IMR-90 (cell line): ENCODE measurements around the gene STARD4. TPM values are rescaled to one million over a fixed set of nuclear protein-coding genes. Genes with fewer than 3 reads are reported as not detected.

Experiments used
- ATAC-seq: fragments of 200-7000 bp; cut with Tn5 transposase; 2 replicates; pipeline ENCODE4 v1.9.1; 2020; ENCODE audit warnings: low read depth, mild to moderate bottlenecking, moderate library complexity
- BruUV-seq: library from RNA; stranded (reverse); fragments of 400-500 nt; replicated peaks from 2 replicates; lab custom pipeline; 2021; lab: Mats Ljungman, UMichigan
- CTCF ChIA-PET: fragments of 300-600 bp; formaldehyde crosslinking; extraction: SDS; loops from one replicate; lab custom pipeline; 2021; ENCODE audit warnings: antibody characterized with exemption; lab: Yijun Ruan, JAX
- POLR2A ChIA-PET: fragments of 300-600 bp; sonication (Branson Sonifier 250); formaldehyde crosslinking; loops from one replicate; lab custom pipeline; 2022; ENCODE audit warnings: antibody characterized with exemption; ENCODE audit not compliant: unreplicated experiment; lab: Charles Lee
- DNase-seq: peaks from one replicate; pipeline ENCODE4 v3.0.0; 2013
- H2AFZ ChIP-seq: replicated peaks from 2 replicates; pipeline ENCODE3; 2013; ENCODE audit warnings: low read length, mild to moderate bottlenecking; ENCODE audit not compliant: poor library complexity
- H2AK5ac ChIP-seq: 2 replicates; pipeline ENCODE4 v1.6.1; 2013; ENCODE audit warnings: low read depth, low read length, inconsistent platforms
- H2AK9ac ChIP-seq: replicated peaks from 2 replicates; pipeline ENCODE3; 2013; ENCODE audit warnings: mild to moderate bottlenecking, low read depth, low read length, moderate library complexity; ENCODE audit not compliant: poor library complexity
- H2BK120ac ChIP-seq: 2 replicates; pipeline ENCODE4 v1.6.1; 2013; ENCODE audit warnings: low read depth, low read length, inconsistent platforms
- H2BK15ac ChIP-seq: 3 replicates; pipeline ENCODE4 v1.6.1; 2013; ENCODE audit warnings: low read depth, low read length, inconsistent platforms
- H2BK20ac ChIP-seq: 2 replicates; pipeline ENCODE4 v1.6.1; 2013; ENCODE audit warnings: low read depth, mild to moderate bottlenecking, inconsistent platforms, low read length, moderate library complexity
- H2BK5ac ChIP-seq: 2 replicates; pipeline ENCODE4 v1.6.1; 2013; ENCODE audit warnings: mild to moderate bottlenecking, low read depth, low read length, inconsistent platforms; ENCODE audit not compliant: poor library complexity, severe bottlenecking
- H3K14ac ChIP-seq: replicated peaks from 2 replicates; pipeline ENCODE4 v1.6.1; 2013; ENCODE audit warnings: low read depth, low read length, inconsistent platforms
- H3K18ac ChIP-seq: 2 replicates; pipeline ENCODE4 v1.6.1; 2013; ENCODE audit warnings: low read depth, low read length, control low read depth
- H3K23ac ChIP-seq: 2 replicates; pipeline ENCODE4 v1.6.1; 2013; ENCODE audit warnings: low read depth, low read length, inconsistent platforms
- H3K27ac ChIP-seq: 2 replicates; pipeline ENCODE4 v1.5.1; 2013; ENCODE audit warnings: mild to moderate bottlenecking, control low read depth, low read length; ENCODE audit not compliant: insufficient read depth
- H3K27me3 ChIP-seq: 2 replicates; pipeline ENCODE4 v1.6.1; 2013; ENCODE audit warnings: low read length; ENCODE audit not compliant: control insufficient read depth, insufficient read depth
- H3K36me3 ChIP-seq: 2 replicates; pipeline ENCODE4 v1.6.1; 2013; ENCODE audit warnings: low read length, mixed read lengths; ENCODE audit not compliant: control insufficient read depth, insufficient read depth
- H3K4ac ChIP-seq: 2 replicates; pipeline ENCODE4 v1.6.1; 2013; ENCODE audit warnings: low read depth, low read length, inconsistent platforms
- H3K4me1 ChIP-seq: 2 replicates; pipeline ENCODE4 v1.6.1; 2013; ENCODE audit warnings: low read length, mixed read lengths; ENCODE audit not compliant: control insufficient read depth, insufficient read depth
- H3K4me2 ChIP-seq: 2 replicates; pipeline ENCODE4 v1.6.1; 2013; ENCODE audit warnings: low read depth, mild to moderate bottlenecking, control low read depth, low read length, moderate library complexity
- H3K4me3 ChIP-seq: 2 replicates; pipeline ENCODE4 v1.5.1; 2013; ENCODE audit warnings: low read depth, mild to moderate bottlenecking, control low read depth, low read length, moderate library complexity; ENCODE audit not compliant: insufficient read depth
- H3K56ac ChIP-seq: 2 replicates; pipeline ENCODE4 v1.6.1; 2013; ENCODE audit warnings: low read length, inconsistent platforms; ENCODE audit not compliant: insufficient read depth; ENCODE audit errors: extremely low read depth
- H3K79me1 ChIP-seq, 2 experiments: 2 replicates each; pipeline ENCODE4 v1.6.1; 2013; ENCODE audit warnings: low read length in 2 of 2, inconsistent platforms in 1 of 2, low read depth in 1 of 2
- H3K9ac ChIP-seq: 2 replicates; pipeline ENCODE4 v1.6.1; 2013; ENCODE audit warnings: low read depth, low read length, control low read depth
- H3K9me1 ChIP-seq: 2 replicates; pipeline ENCODE4 v1.6.1; 2013; ENCODE audit warnings: low read length, inconsistent platforms; ENCODE audit not compliant: insufficient read depth
- H3K9me3 ChIP-seq: 2 replicates; pipeline ENCODE4 v1.6.1; 2013; ENCODE audit warnings: low read length; ENCODE audit not compliant: control insufficient read depth, insufficient read depth
- H4K20me1 ChIP-seq: 2 replicates; pipeline ENCODE4 v1.6.1; 2013; ENCODE audit warnings: low read length, inconsistent platforms; ENCODE audit not compliant: insufficient read depth
- H4K5ac ChIP-seq: 2 replicates; pipeline ENCODE4 v1.6.1; 2013; ENCODE audit warnings: mild to moderate bottlenecking, low read depth, low read length, control low read depth
- H4K8ac ChIP-seq, 2 experiments: 2 replicates each; pipeline ENCODE4 v1.6.1; 2013; ENCODE audit warnings: low read depth in 2 of 2, low read length in 2 of 2, control low read depth in 1 of 2, inconsistent platforms in 1 of 2
- H4K91ac ChIP-seq: 2 replicates; pipeline ENCODE4 v1.6.1; 2013; ENCODE audit warnings: low read depth, low read length, inconsistent platforms; ENCODE audit not compliant: insufficient read depth
- BHLHE40 ChIP-seq: fragments of 150-350 bp; IDR thresholded peaks from 2 replicates; pipeline ENCODE4 v1.6.1; 2016; ENCODE audit warnings: mild to moderate bottlenecking, low read depth, low read length
- CEBPB ChIP-seq: IDR thresholded peaks from 2 replicates; pipeline ENCODE4 v1.6.1; 2012; ENCODE audit warnings: low read depth, low read length, improper control_type of control experiment
- FOS ChIP-seq: fragments of 150-350 bp; IDR thresholded peaks from 2 replicates; pipeline ENCODE4 v1.6.1; 2016; ENCODE audit warnings: low read depth, low read length
- MXI1 ChIP-seq: IDR thresholded peaks from 2 replicates; pipeline ENCODE4 v1.6.1; 2012; ENCODE audit warnings: low read depth, mild to moderate bottlenecking, low read length, moderate library complexity, borderline replicate concordance
- NFE2L2 ChIP-seq: fragments of 150-350 bp; IDR thresholded peaks from 2 replicates; pipeline ENCODE4 v1.6.1; 2016; ENCODE audit warnings: low read depth, mild to moderate bottlenecking, low read length
- POLR2A ChIP-seq: IDR thresholded peaks from 2 replicates; pipeline ENCODE4 v1.6.1; 2012; ENCODE audit warnings: mild to moderate bottlenecking, low read depth, low read length
- RAD21 ChIP-seq: IDR thresholded peaks from 2 replicates; pipeline ENCODE4 v1.6.1; 2012; ENCODE audit warnings: low read length, improper control_type of control experiment
- RCOR1 ChIP-seq: IDR thresholded peaks from 2 replicates; pipeline ENCODE4 v1.6.1; 2012; ENCODE audit warnings: mild to moderate bottlenecking, low read length, improper control_type of control experiment; ENCODE audit not compliant: insufficient replicate concordance
- RFX5 ChIP-seq: IDR thresholded peaks from 2 replicates; pipeline ENCODE4 v1.8.0; 2012; ENCODE audit warnings: low read depth, mild to moderate bottlenecking, low read length, moderate library complexity
- WGBS, 2 experiments: methylation state at CpG; one replicate each; pipeline versions ENCODE4 v1.1.5 to v1.1.7; 2013; ENCODE audit warnings: missing lambda C conversion rate in 2 of 2; ENCODE audit not compliant: insufficient read length in 1 of 2; ENCODE audit errors: extremely low coverage in 2 of 2; 5-methylcytosine and 5-hydroxymethylcytosine counted together
- dilution Hi-C: fragments of 300-500 bp; cut with HindIII; formaldehyde crosslinking; loops from one replicate; pipeline ENCODE4 v1.14.3; 2018; ENCODE audit warnings: low sequenced_read_pairs; ENCODE audit not compliant: unreplicated experiment
- in situ Hi-C: fragments of 300-500 bp; cut with MboI; formaldehyde crosslinking; loops from 3 replicates; pipeline ENCODE4 v1.14.3; 2019; ENCODE audit warnings: low sequenced_read_pairs, inconsistent platforms, mixed read lengths
- intact Hi-C: fragments of 100-400 bp; cut with micrococcal nuclease; formaldehyde crosslinking; loops from 2 replicates; pipeline ENCODE4 v1.10.0; 2022
- polyA plus RNA-seq, 3 experiments: library from polyadenylated mRNA; depleted of rRNA; stranded (reverse); fragments of >200 nt; gene quantifications; 2 replicates each; pipeline ENCODE4 v1.2.3, GENCODE V29; 2012; ENCODE audit warnings: low replicate concordance in 1 of 3
- total RNA-seq: library from RNA; depleted of rRNA; stranded (reverse); fragments of >200 nt; gene quantifications from 2 replicates; pipeline ENCODE4 v1.2.3, GENCODE V29; 2012
- TF ChIP-seq, protein P1 (sequence below): fragments of 150-350 bp; IDR thresholded peaks from 2 replicates; pipeline ENCODE4 v1.6.1; 2016; ENCODE audit warnings: low read depth, mild to moderate bottlenecking, low read length, moderate library complexity, borderline replicate concordance
- TF ChIP-seq, protein P2 (sequence below): fragments of 150-350 bp; IDR thresholded peaks from 2 replicates; pipeline ENCODE4 v1.6.1; 2017; ENCODE audit warnings: mild to moderate bottlenecking, antibody characterized with exemption, low read length, low read depth
- TF ChIP-seq, protein P3 (sequence below): conservative IDR thresholded peaks from 2 replicates; pipeline ENCODE4 v1.5.1; 2012; ENCODE audit warnings: mild to moderate bottlenecking, low read depth, low read length, improper control_type of control experiment

The STARD4 gene
- total and polyA plus RNA-seq, 2 of the 4 experiments (the other 2 are of a cell fraction), result 21.5 to 30.3 TPM

DNA sequence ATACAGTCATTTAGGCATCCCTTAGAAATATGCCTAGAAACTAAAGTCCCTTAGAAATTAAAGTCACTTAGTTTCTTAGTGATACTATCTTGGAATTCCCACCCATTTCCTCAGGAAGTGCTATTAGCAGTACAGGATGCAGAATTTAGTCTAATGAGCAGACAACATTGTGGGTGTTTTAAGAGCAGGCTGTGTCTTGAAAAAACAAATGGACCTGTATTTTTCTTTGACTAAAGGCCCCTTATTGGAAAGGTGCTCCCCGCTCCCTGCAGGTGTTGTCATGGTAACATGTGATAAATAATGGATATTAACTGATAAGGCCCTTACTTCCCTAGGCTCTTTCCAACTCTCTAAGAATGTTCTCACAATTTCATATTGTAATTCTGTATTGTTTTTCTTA, 38.8 kb upstream of the STARD4 start:
- Histone ChIP-seq H2BK120ac (peak overlapping the region; percentile 20; the same call in 1 of the 2 replicates), H2AK5ac (no peak overlapping the region), H4K91ac (no peak overlapping the region), H2AK9ac (no peak overlapping the region), H3K14ac (0 out of 2 replicates have a peak overlapping the region, but pooled peaks have one; percentile 28), H3K18ac (no peak overlapping the region), H3K27me3 (no peaks in the 10 kb centered on the region), H3K23ac (no peak overlapping the region), H4K20me1 (no peaks in the 10 kb centered on the region), H2BK5ac (peak overlapping the region; percentile 47), H3K9ac (no peak overlapping the region), H3K4me3 (no peak overlapping the region), H2AFZ (no peak overlapping the region), H3K9me3 (no peaks in the 10 kb centered on the region), H3K79me1 (no peaks in the 10 kb centered on the region), H4K8ac (0 out of 4 replicates have a peak overlapping the region, but pooled peaks of 1 of the 2 experiments have one; percentile 13), H2BK15ac (no peak overlapping the region), H3K27ac (no peak overlapping the region), H3K4me1 (no peaks in the 10 kb centered on the region; the same call in 1 of the 2 replicates), H4K5ac (no peak overlapping the region), H3K9me1 (peaks cover 2% of the 10 kb centered on the region; the same call in 1 of the 2 replicates), H3K4ac (no peak overlapping the region; the same call in 1 of the 2 replicates), H3K36me3 (no peaks in the 10 kb centered on the region), H3K56ac (no peak overlapping the region), H2BK20ac (peak overlapping the region; percentile 29; the same call in 1 of the 2 replicates), H3K4me2 (no peak overlapping the region)
- ATAC-seq (0 out of 2 replicates have a peak, but pooled peaks have one; percentile 5), DNase-seq (no peak)
- dilution Hi-C loops, result no loop called here
- ChIA-PET CTCF (interaction anchor here (0.5 to 1.2 kb wide), 13 partner anchors 130 to 599 kb away, joined by 3 to 5 read pairs (median 3); no protein-coding TSS in a partner anchor), POLR2A (no interaction called here)
- no TSS peak for BruUV-seq
- WGBS, 2 experiments, result no CpG with 5 or more reads among the region's 1 CpG
- intact Hi-C loops, result loop anchor here (5.0 to 10.0 kb wide), 3 partner anchors 131 to 446 kb away; no protein-coding TSS in a partner anchor
- in situ Hi-C loops, result loop anchor here (5.0 kb wide), 1 partner anchor 596 kb away; no protein-coding TSS in a partner anchor
- no peak for TF ChIP-seq RAD21
- TF ChIP-seq, protein P1, sequence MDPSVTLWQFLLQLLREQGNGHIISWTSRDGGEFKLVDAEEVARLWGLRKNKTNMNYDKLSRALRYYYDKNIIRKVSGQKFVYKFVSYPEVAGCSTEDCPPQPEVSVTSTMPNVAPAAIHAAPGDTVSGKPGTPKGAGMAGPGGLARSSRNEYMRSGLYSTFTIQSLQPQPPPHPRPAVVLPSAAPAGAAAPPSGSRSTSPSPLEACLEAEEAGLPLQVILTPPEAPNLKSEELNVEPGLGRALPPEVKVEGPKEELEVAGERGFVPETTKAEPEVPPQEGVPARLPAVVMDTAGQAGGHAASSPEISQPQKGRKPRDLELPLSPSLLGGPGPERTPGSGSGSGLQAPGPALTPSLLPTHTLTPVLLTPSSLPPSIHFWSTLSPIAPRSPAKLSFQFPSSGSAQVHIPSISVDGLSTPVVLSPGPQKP, result no peak
- TF ChIP-seq, protein P2, sequence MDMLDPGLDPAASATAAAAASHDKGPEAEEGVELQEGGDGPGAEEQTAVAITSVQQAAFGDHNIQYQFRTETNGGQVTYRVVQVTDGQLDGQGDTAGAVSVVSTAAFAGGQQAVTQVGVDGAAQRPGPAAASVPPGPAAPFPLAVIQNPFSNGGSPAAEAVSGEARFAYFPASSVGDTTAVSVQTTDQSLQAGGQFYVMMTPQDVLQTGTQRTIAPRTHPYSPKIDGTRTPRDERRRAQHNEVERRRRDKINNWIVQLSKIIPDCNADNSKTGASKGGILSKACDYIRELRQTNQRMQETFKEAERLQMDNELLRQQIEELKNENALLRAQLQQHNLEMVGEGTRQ, result no peak
- TF ChIP-seq, protein P3, sequence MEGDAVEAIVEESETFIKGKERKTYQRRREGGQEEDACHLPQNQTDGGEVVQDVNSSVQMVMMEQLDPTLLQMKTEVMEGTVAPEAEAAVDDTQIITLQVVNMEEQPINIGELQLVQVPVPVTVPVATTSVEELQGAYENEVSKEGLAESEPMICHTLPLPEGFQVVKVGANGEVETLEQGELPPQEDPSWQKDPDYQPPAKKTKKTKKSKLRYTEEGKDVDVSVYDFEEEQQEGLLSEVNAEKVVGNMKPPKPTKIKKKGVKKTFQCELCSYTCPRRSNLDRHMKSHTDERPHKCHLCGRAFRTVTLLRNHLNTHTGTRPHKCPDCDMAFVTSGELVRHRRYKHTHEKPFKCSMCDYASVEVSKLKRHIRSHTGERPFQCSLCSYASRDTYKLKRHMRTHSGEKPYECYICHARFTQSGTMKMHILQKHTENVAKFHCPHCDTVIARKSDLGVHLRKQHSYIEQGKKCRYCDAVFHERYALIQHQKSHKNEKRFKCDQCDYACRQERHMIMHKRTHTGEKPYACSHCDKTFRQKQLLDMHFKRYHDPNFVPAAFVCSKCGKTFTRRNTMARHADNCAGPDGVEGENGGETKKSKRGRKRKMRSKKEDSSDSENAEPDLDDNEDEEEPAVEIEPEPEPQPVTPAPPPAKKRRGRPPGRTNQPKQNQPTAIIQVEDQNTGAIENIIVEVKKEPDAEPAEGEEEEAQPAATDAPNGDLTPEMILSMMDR, result no peak
- no peak for TF ChIP-seq FOS
- no peak for TF ChIP-seq BHLHE40
- no peak for TF ChIP-seq RFX5
- no peak for TF ChIP-seq MXI1
- no peak for TF ChIP-seq NFE2L2
- TF ChIP-seq CEBPB, result no peak
- TF ChIP-seq RCOR1, result no peak
- TF ChIP-seq POLR2A, result no peak
